ENCODE results near the gene ZRANB1.

The ZRANB1 gene

GRCh38 chr10:125005312-125006187 lies 63.6 kb downstream of the ZRANB1 start:
- DNase-seq (ENCODE audit: low read depth in 2 of 2), result no peak

DNA sequence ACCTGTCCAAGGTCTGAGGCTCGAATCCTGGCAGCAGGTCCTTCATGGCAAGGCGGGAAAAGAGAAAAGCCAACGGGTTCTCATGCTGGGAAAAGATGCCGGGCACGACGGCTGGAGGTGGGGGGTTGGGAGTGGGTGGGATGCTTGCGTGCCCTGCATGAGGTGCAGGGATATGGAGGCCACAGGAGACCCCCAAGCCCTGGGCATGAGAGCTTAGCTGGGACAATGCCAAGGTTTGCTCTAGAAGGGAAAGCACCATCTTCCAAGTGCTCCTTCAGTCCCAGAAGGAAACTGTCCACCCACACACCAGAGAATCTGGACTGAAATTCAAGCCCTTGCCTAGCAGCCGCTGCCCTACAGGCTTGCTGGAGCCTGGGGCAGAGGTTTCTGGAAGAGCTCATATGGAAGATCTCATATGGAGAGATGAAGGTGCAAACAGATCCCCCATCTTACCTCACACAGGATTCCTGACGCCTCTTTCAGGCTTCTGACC lies 64.3 kb downstream of the ZRANB1 start:
- DNase-seq (ENCODE audit: low read depth in 2 of 2), result no peak

GRCh38 chr10:125006921-125007426 lies 65.1 kb downstream of the ZRANB1 start:
- DNase-seq (ENCODE audit: low read depth in 2 of 2), result peak; percentile 38 to 48

GRCh38 chr10:125007436-125007835 lies 65.5 kb downstream of the ZRANB1 start:
- no peak for DNase-seq (ENCODE audit: low read depth in 2 of 2)

DNA sequence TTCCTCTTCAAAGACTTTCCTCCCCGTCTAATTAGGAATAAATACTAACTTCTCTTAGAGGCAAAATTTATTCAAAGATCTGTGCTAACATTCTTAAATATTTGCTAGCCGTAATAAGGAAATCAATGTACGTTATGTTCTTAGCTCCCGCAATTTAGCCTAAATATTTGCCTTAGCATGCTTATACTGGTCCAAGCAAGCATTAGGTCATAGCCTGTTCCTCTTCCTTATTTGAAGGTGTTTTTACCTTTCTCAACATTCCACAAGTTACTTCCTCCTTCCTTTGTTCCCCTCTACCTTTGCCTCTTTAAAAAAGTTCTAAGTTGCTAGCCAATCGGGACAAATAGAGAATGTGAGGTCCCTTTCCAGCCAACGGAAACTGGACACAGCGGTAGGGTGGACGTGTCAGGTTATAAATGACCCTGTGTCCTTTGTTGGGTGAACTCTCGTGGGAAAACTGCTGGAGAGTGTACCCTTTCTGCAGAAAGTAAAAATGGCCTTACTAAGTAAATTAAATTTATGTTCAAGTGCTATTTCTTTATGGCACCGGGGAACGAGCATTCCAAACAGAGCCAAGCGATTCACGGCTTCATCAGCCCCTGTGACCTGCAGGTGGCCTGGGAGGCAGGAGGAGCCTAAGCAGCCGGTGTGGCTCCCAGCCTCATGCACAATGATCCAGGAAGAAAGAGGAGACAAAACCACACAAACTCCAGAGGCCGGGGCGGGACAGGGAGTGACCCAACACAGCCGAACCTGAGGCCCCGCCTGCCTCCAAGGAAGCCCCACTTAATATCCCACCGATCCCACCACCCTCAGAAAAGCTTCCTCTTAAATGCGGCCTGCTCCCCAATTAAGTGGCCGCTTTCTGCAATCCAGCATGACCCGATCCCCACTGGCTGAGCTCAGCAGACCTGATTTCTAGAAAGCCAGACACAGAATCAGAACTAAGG lies 67.0 kb downstream of the ZRANB1 start:
- no peak for DNase-seq (ENCODE audit: low read depth in 2 of 2)

DNA sequence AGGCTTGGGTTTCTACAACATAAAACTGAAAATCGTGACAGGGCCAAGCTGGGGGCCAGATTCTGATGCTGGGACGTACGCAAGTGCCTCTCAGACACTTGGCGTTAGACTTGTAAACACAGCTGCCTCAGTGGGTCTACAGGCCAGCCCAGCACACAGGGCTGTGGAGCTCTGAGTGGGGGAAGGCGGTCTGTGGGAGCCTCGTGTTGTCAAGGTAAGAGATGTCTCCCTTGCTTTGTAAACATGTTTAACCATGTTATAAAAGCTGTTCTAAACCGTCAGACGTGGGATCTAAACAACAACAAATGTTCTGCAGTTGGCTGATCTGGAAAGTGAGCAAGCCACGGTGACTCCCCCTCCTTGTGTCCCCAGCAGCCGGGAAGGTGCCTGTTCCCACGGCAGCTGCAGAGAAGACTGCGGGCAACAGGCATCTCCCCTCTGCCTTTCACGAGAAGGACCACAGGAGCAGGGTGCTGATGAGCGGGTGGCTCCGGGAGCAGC lies 67.8 kb downstream of the ZRANB1 start:
- DNase-seq (ENCODE audit: low read depth in 2 of 2), result no peak

- no peak for DNase-seq (ENCODE audit: low read depth in 2 of 2)
Observed at GRCh38 chr10:125010362-125010761, 68.4 kb downstream of the ZRANB1 start.

DNA sequence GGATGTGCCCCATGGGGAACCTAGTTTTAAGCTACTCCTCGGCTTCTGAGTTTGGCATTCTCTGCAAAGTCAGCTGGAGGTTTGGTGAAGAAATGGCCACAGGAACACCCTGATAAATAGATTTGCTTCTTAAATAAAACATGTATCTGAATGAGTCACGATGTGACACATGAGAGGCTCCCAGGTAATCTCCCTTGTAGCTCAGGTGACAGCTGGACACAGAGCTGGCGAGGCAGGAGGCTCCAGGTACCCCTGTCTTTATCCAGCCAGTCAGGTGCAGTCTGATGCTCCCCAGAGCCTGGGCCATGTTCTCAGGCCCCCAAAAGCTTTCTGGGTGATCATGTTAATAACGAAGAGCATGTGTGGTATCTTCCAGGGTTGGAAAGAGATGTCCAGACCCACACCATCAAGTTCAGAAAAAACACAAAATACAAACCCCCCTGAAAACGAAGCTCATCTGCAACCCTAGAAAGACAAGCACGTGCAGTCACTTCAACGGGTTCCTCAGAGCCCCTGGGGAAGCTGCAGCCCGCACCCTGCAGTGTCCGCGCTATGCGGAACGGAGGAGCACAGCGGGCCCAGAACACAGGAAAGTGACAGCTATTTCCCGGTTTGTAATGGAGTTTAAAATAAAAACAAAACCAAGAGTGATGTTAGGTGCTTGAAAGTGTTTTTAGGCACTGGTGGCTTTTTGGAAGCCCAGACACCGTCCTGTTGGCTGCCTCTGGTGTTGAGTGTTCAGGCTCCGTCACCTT lies 69.4 kb downstream of the ZRANB1 start:
- no peak for DNase-seq (ENCODE audit: low read depth in 2 of 2)

GRCh38 chr10:125011926-125012705 lies 70.2 kb downstream of the ZRANB1 start:
- no peak for DNase-seq (ENCODE audit: low read depth in 2 of 2)

GRCh38 chr10:125012851-125013528 lies 71.1 kb downstream of the ZRANB1 start:
- DNase-seq (ENCODE audit: low read depth in 2 of 2), result no peak

DNA sequence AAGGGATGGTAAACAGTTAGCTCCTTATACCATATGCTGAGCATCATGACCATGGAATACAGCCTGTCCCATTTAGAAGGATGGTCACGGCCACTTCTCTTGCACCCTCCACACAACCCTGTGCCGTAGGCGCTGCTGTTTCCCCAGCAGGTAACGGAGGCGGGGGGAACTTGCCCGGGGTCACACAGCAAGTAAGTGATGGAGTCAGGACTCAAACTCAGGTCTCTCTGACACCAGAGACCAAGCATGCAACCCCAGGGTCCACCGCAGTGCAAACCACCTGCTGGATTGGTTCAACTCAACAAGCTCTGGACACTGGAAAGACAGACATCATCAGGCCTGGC lies 71.6 kb downstream of the ZRANB1 start:
- no peak for DNase-seq (ENCODE audit: low read depth in 2 of 2)

DNA sequence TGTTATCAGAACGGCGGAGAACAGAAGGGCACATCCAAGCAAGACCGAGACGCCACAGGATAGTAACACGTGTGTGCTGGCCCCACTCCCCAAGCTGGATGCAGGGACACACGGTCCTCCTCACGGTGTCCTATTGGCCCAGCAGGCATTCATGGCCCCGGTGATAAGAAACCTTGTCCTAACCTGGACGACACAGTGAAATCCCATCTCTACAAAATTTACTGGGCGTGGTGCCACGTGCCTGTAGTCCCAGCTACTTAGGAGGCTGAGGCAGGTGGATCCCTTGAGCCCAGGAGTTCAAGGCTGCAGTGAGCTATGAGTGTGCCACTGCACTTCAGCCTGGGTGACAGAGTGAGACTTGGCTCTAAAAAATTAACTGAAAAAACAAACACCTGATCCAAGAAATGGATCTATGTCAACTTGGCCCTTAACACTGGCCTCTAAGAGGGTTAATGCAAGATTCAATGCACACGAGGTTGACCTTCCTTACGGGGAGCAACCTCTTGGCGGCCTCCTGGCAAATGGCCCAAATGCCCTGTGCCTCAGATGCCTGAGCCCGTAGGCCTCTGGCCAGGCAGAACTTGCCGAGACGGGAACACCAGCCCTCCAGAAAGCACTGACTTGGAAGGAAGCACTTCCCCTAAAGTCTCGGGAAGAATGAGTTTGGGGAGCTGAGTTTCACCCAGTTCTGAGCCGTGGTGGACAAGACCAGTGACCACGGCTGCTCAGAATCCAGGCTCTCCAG lies 72.3 kb downstream of the ZRANB1 start:
- DNase-seq (ENCODE audit: low read depth in 2 of 2), result no peak

DNA sequence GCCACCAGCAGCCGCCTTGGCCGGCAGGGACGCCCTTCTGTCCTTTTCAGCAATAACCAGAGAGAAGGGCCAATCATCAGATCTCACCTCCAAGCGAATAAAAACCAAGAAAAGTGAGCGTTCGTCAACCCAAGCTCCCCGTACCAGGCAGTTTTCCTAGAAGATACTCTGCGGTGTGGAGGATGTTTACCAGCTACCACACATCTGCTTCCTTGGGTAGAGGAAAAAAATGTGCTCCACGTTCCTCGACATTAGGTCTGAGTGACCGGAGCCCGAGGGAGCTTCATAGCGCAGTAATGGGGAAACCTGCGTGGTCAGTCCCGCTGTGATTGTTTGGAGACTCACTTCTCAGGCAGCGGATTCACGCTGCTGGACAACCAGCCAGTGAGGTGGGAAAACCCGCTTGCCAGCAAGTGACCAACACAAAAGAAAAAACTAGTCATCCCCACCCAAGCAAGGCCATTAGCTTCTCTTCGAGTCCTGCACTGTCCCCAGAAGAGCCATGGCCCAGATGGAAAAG lies 73.0 kb downstream of the ZRANB1 start:
- no peak for DNase-seq (ENCODE audit: low read depth in 2 of 2)

GRCh38 chr10:125015356-125015944 lies 73.5 kb downstream of the ZRANB1 start:
- DNase-seq (ENCODE audit: low read depth in 2 of 2), result no peak

GRCh38 chr10:125016123-125016522 lies 74.2 kb downstream of the ZRANB1 start:
- no peak for DNase-seq (ENCODE audit: low read depth in 2 of 2)

DNA sequence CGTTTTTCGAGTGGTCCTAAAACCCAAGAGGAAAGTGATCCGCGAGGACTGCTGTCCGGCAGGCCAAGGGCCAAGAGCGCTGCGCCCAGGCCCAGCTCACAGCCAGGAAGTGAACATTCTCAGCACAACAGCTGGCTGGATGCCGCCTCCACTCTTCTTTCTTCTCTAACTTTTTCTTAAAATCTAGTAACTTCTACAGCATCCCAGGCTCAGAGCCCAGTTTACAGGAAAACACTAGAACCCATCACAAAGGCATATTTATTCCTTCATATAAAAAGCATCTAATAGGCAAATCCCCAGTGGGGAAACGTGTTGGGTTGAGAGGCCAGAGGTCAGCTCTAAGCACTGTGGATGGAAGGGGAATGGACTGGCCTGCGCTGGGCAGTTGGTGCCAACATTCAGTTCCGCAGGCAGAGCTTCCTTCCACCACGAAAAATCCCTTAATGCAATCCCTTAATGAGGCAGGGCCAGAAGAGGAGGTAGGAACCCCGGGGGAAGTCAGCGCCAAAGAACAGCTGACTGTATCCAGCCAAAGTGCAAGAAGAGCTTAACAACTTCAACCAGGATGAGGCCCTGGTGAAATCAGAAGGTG lies 74.8 kb downstream of the ZRANB1 start:
- no peak for DNase-seq (ENCODE audit: low read depth in 2 of 2)

DNA sequence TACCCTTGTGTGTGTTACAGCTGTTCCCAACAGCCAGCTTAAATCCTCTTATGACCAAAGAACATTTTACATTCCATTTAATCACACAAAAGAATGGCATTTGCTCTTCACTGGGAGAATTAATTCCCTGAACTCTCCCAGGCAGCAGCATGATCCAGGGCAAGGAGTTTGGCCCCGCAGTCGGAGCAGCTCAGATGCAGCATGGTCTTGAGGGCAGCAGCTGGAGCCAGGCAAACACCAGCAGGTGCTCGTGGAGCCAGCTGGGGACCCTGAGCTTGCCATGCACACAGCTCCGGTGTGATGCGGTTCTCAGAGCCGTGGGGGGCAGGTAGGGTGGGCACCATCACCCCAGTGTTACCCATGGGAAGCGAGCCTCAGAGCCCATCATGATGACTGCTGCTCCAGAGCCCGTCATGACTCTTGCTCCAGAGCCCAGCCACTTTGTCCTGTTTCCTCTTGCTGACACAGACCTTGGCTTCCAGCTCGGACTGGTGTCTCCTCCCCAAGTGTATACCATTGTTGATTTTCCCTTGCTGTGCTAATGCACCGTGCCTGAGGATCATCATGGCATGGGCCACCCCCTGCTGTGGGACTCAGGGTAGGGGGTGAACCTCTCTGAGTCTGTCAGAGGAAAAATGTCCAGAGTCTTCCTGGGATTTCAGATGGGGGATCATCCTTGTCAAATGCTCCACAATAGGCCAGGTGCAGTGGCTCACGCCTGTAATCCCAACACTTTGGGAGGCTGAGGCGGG lies 75.8 kb downstream of the ZRANB1 start:
- no peak for DNase-seq (ENCODE audit: low read depth in 2 of 2)
